ENCODE results near the gene RORC. TPM values are rescaled to one million over a fixed set of nuclear protein-coding genes. Genes with fewer than 3 reads are reported as not detected.

The RORC gene
- total and polyA plus RNA-seq, 8 donors = 11.9 to 36.7 (median 23.1) TPM

- Histone ChIP-seq H3K27me3 (no peaks in the 10 kb centered on the region), H3K27ac (no peak overlapping the region), H3K4me3 (no peak overlapping the region), H3K9me3 (no peaks in the 10 kb centered on the region), H3K4me1 (peaks cover 0 to 18% (median 11%) of the 10 kb centered on the region in 3 donors), H3K36me3 (peaks cover 0 to 64% (median 26%) of the 10 kb centered on the region in 3 donors)
- TF ChIP-seq, protein P1, sequence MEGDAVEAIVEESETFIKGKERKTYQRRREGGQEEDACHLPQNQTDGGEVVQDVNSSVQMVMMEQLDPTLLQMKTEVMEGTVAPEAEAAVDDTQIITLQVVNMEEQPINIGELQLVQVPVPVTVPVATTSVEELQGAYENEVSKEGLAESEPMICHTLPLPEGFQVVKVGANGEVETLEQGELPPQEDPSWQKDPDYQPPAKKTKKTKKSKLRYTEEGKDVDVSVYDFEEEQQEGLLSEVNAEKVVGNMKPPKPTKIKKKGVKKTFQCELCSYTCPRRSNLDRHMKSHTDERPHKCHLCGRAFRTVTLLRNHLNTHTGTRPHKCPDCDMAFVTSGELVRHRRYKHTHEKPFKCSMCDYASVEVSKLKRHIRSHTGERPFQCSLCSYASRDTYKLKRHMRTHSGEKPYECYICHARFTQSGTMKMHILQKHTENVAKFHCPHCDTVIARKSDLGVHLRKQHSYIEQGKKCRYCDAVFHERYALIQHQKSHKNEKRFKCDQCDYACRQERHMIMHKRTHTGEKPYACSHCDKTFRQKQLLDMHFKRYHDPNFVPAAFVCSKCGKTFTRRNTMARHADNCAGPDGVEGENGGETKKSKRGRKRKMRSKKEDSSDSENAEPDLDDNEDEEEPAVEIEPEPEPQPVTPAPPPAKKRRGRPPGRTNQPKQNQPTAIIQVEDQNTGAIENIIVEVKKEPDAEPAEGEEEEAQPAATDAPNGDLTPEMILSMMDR (IDR thresholded peaks at IDR 0.05) = no peak
- DNase-seq (peak in 1 of 6 donors; percentile 14), FAIRE-seq (no peak), ATAC-seq (no peak)
- WGBS, 2 donors = 91 to 93% methylated on average over 9 of the region's 9 CpGs
- intact Hi-C loops (cut with DNase I) = no loop called here
Observed at GRCh38 chr1:151811181-151811580, 20.4 kb downstream of the RORC start.

DNA sequence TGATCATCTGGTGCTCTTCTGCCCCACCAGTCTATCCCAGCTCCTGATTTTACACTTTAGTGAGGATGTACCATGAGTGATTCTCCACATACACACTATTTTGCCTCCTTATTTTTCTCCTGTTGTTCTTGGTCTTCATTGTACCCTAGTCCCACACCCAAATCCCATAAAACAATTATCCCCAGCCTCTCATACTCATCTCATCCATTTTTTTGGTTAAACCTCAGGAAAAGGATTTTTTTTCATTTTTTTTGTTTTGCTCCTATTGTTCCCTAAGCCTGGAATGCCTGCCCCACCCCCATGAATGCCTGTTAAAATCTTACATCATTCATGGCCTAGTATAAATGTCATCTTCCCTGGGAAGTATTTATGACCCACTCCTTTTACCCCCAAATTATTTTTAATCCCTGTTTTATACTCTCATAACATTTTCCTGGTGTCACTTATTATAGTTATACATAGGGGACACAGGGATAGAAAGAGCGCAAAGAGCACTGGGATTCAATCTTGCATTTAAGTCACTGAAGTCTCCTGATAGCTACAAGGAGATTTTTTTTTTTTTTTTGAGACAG, 21.5 kb downstream of the RORC start:
- WGBS, 2 donors = 92 to 100% methylated on average over 1 of the region's 1 CpG
- intact Hi-C loops (cut with DNase I) = no loop called here
- peaks cover 0 to 18% (median 11%) of the 10 kb centered on the region in 3 donors for H3K4me1 ChIP-seq

DNA sequence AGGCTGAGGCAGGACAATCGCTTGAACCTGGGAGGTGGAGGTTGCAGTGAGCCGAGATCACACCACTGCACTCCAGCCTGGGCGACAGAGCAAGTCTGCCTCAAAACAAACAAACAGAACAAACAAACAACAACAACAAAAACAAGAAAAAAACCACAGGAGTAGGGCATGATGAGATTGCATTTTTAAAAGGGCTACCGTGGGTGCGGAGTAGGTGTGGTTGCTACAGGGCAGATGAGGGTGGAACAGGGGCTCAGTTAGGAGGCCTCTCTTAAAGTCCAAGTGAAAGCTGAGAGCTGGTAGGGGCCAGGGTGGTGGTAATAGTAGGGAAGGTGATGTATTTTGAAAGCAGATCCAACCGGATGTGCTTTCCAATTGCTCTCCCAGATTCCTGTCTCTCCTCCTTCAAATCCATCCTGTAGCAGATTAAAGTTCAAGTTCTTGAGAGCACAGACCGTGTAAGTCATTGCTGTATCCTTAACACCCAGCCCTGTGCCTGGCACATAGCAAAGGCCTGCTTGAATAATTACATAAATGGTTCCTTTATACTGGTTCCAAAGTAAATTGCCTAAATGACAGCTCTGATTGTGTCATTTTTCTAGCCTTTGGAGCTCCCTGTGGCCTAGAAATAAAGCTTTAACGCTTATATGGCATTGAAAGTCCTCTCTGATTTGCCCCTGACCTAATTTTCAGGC, 22.2 kb downstream of the RORC start:
- H3K9me3 ChIP-seq = no peaks in the 10 kb centered on the region
- peaks cover 0 to 18% (median 11%) of the 10 kb centered on the region in 3 donors for H3K4me1 ChIP-seq
- peak overlapping the region in 2 of 4 donors; percentile 37 to 54 for H3K27ac ChIP-seq
- H3K36me3 ChIP-seq = peaks cover 0 to 46% (median 16%) of the 10 kb centered on the region in 3 donors
- no peak overlapping the region for H3K4me3 ChIP-seq
- intact Hi-C loops (cut with DNase I) = no loop called here
- TF ChIP-seq, protein P1 (IDR thresholded peaks at IDR 0.05) = no peak
- no peak for FAIRE-seq
- peak in 3 of 6 donors; percentile 9 to 50 (median 30) for DNase-seq
- no peaks in the 10 kb centered on the region for H3K27me3 ChIP-seq
- ATAC-seq = peak; percentile 56 to 95 (median 84)
- 54 to 59% methylated on average over 8 of the region's 8 CpGs for WGBS, 2 donors

More for the DNA sequence above, 21.5 kb downstream of the RORC start:
- DNase-seq = peak in 1 of 6 donors; percentile 0
- no peak for FAIRE-seq
- Histone ChIP-seq H3K27ac (peak overlapping the region in 2 of 4 donors; percentile 29 to 37), H3K27me3 (no peaks in the 10 kb centered on the region), H3K4me3 (no peak overlapping the region), H3K36me3 (peaks cover 0 to 53% (median 22%) of the 10 kb centered on the region in 3 donors), H3K9me3 (no peaks in the 10 kb centered on the region)
- ATAC-seq = peak in 1 of 4 donors; percentile 4
- TF ChIP-seq, protein P1 (IDR thresholded peaks at IDR 0.05) = no peak

DNA sequence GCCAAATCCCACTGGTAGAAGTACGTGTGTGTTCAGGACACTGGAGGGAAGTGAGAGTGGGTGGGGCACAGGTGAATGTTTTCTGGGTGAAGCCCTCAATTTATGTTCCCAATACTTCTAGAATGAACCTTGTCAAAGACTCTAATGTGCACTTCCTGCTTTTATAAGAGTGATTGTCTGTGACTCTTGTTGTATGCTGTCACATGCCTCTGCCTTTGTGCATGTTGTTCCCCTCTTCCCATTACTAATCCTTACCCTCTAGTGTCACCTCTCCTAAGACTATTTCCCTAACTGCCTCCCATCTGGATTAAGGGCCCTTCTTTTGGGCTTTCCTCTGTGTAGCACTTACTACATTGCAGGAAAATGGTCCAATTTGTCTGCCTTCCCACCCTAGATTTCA, 23.8 kb downstream of the RORC start:
- H3K36me3 ChIP-seq = peaks cover 0 to 30% (median 3%) of the 10 kb centered on the region in 3 donors
- no peak overlapping the region for H3K27ac ChIP-seq
- H3K4me3 ChIP-seq = no peak overlapping the region
- no peak for DNase-seq
- 78 to 84% methylated on average over 1 of the region's 1 CpG for WGBS, 2 donors
- H3K27me3 ChIP-seq = no peaks in the 10 kb centered on the region
- ATAC-seq = no peak
- H3K9me3 ChIP-seq = no peaks in the 10 kb centered on the region
- peaks cover 0 to 18% (median 11%) of the 10 kb centered on the region in 3 donors for H3K4me1 ChIP-seq
- no peak for FAIRE-seq
- intact Hi-C loops (cut with DNase I) = no loop called here
- TF ChIP-seq, protein P1 (IDR thresholded peaks at IDR 0.05) = no peak

Data from pancreas (tissue), 10 donors.